GM19452 (cell line): Measurements from ENCODE around the gene LSAMP.

ENCODE experiments used
- ATAC-seq: cut with Tn5 transposase; IDR thresholded peaks from one replicate; pipeline ENCODE4 v1.9.1; 2021; ENCODE audit not compliant: unreplicated experiment

The LSAMP gene

GRCh38 chr3:116367761-116368395 lies 77.4 kb downstream of the LSAMP start:
- ATAC-seq = no peak

- no peak for ATAC-seq
These were observed 89.2 kb downstream of the LSAMP start for GRCh38 chr3:116356056-116356455.

GRCh38 chr3:116354382-116354781 lies 90.9 kb downstream of the LSAMP start:
- no peak for ATAC-seq

- ATAC-seq = no peak
These were observed 95.1 kb downstream of the LSAMP start for GRCh38 chr3:116350119-116350733.

- no peak for ATAC-seq
These were observed 97.1 kb downstream of the LSAMP start for GRCh38 chr3:116348216-116348615.

- no peak for ATAC-seq
These were observed 102.8 kb downstream of the LSAMP start for GRCh38 chr3:116342499-116342898.

GRCh38 chr3:116341899-116342298 lies 103.4 kb downstream of the LSAMP start:
- no peak for ATAC-seq

- ATAC-seq = no peak
These were observed 103.9 kb downstream of the LSAMP start for GRCh38 chr3:116341381-116341780.

GRCh38 chr3:116340680-116341216 lies 104.5 kb downstream of the LSAMP start:
- no peak for ATAC-seq

- no peak for ATAC-seq
These were observed 105.8 kb downstream of the LSAMP start for GRCh38 chr3:116339441-116340028.

- ATAC-seq = no peak
These were observed 106.6 kb downstream of the LSAMP start for GRCh38 chr3:116338713-116339112.

- no peak for ATAC-seq
These were observed 108.1 kb downstream of the LSAMP start for GRCh38 chr3:116337229-116337628.

GRCh38 chr3:116331380-116331779 lies 113.9 kb downstream of the LSAMP start:
- no peak for ATAC-seq

- no peak for ATAC-seq
These were observed 122.4 kb downstream of the LSAMP start for GRCh38 chr3:116322750-116323375.

GRCh38 chr3:116318370-116318769 lies 126.9 kb downstream of the LSAMP start:
- ATAC-seq = no peak

GRCh38 chr3:116316771-116317170 lies 128.5 kb downstream of the LSAMP start:
- ATAC-seq = no peak

- ATAC-seq = no peak
These were observed 130.8 kb downstream of the LSAMP start for GRCh38 chr3:116314476-116314875.

GRCh38 chr3:116306720-116307119 lies 138.6 kb downstream of the LSAMP start:
- no peak for ATAC-seq

- no peak for ATAC-seq
These were observed 139.1 kb downstream of the LSAMP start for GRCh38 chr3:116306149-116306548.

GRCh38 chr3:116302087-116302747 lies 143.1 kb downstream of the LSAMP start:
- ATAC-seq = no peak

GRCh38 chr3:116301422-116301821 lies 143.9 kb downstream of the LSAMP start:
- ATAC-seq = no peak
